D721Med (cell line): ENCODE data around the gene TAS2R19.
"Not testable (repeated sequence)": the region's sequence is repeated elsewhere in the genome, so short reads cannot be mapped to it uniquely, and the experiment has no call there.

Source experiments
- DNase-seq: peaks from one replicate; pipeline ENCODE4 v3.0.0; 2011; ENCODE audit warnings: low spot score; ENCODE audit not compliant: insufficient read length
- FAIRE-seq: peaks from 2 replicates; lab custom pipeline; 2011; peaks lifted over from hg19 to GRCh38; lab: Jason Lieb, UNC
- TF ChIP-seq, protein P1 (sequence below): IDR thresholded peaks from 2 replicates; pipeline ENCODE4 v1.5.1; 2012; ENCODE audit warnings: mild to moderate bottlenecking, control low read depth; ENCODE audit not compliant: insufficient read depth; ENCODE audit errors: missing control alignments

The TAS2R19 gene

DNA sequence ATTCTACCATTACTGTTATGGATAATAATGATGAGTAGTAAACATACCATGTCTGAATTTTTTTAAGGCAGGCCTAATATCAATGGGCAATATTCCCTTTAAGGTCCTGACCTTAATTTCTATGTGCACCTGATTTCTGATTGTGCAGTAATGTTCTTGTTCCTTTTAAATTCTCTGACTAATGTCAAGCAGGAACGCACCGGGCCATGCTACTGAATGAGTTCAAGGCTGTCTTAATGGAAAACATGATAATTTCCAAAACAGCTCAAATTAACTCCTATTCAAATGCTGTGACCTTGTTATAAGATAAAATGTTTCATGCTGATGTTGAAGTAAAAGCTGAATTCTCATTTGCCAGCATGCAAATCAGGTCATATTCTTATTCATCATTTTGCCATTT is 32.9 kb upstream of the TAS2R19 start:
- peak; percentile 69 for FAIRE-seq

DNA sequence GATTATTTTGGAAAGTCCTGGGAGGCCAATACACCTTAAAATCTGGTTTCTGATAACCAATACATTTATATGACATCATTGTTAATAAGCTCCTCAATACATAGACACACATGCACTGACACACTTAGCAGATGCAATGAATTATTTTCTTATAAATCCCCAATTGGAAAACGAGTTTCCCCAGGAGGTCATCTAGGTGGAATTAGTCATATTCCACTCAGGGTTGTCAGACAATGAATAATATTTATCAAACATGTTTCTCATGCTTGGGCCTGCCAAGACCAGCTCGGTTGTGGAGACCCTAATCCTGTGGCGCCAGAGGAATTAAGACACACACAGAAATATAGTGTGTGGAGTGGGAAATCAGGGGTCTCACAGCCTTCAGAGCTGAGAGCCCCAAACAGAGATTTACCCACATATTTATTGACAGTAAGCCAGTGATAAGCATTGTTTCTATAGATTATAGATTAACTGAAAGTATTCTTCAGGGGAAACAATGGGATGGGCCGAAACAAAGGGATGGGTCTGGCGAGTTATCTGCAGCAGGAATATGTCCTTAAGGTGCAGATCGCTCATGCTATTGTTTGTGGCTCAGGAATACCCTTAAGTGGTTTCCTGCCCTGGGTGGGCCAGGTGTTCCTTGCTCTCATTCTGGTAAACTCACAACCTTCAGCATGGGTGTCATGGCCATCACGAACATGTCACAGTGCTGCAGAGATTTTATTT is 27.5 kb upstream of the TAS2R19 start:
- FAIRE-seq, DNase-seq: not testable (repeated sequence)

More for the DNA sequence above, 32.9 kb upstream of the TAS2R19 start:
- TF ChIP-seq, protein P1, sequence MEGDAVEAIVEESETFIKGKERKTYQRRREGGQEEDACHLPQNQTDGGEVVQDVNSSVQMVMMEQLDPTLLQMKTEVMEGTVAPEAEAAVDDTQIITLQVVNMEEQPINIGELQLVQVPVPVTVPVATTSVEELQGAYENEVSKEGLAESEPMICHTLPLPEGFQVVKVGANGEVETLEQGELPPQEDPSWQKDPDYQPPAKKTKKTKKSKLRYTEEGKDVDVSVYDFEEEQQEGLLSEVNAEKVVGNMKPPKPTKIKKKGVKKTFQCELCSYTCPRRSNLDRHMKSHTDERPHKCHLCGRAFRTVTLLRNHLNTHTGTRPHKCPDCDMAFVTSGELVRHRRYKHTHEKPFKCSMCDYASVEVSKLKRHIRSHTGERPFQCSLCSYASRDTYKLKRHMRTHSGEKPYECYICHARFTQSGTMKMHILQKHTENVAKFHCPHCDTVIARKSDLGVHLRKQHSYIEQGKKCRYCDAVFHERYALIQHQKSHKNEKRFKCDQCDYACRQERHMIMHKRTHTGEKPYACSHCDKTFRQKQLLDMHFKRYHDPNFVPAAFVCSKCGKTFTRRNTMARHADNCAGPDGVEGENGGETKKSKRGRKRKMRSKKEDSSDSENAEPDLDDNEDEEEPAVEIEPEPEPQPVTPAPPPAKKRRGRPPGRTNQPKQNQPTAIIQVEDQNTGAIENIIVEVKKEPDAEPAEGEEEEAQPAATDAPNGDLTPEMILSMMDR: no peak
- no peak for DNase-seq

DNA sequence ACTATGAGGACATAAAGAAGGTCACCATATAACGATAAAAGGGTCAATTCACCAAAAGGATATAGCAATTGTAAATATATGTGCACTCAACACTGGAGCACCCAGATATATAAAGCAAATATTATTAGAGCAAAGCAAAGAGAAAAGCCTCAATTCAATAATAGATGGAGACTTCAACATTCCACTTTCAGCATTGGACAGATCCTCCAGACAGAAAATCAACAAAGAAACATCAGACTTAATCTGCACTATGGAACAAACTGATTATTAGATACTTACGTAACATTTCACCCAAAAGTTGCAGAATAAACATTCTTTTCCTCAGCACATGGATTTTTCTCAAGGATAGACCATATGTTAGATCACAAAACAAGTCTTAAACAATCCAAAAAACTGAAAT is 18.9 kb upstream of the TAS2R19 start:
- not testable (repeated sequence) for DNase-seq
- peak; percentile 41 for FAIRE-seq

DNA sequence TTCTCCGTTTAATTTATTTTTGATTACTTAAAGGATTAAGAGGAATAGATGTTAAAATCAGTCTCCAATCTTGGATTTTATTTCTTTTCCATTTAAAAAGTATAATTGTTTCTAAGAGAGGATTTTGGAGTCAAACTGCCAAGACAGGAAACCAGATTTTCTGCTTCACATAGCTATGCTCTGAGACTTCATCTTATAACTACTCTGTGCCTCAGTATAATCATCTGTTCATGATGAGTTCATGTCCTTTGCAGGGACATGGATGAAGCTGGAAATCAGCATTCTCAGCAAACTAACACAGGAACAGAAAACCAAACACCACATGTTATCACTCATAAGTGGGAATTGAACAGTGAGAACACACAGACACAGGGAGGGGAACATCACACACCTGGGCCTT is 17.7 kb upstream of the TAS2R19 start:
- DNase-seq (no peak), FAIRE-seq (no peak)
- TF ChIP-seq, protein P1: no peak

DNA sequence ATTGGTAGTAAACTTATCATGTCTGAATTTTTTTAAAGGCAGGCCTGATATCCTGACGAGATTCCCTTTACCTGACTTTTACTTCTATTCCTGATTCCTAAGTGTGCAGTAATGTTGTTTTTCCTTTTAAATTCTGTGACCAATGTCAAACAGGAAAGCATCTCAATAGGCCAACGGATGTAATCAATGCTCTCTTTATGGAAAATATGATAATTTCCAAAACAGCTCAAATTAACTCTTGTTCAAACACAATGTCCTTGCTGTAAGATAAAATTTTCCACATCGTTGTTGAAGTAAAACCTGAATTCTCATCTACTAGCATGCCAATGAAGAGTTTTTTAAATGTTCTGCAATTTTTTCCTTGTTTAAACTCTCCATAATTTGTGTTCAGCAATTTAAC is 16.8 kb upstream of the TAS2R19 start:
- TF ChIP-seq, protein P1: no peak
- DNase-seq (no peak), FAIRE-seq (peak; percentile 82)

DNA sequence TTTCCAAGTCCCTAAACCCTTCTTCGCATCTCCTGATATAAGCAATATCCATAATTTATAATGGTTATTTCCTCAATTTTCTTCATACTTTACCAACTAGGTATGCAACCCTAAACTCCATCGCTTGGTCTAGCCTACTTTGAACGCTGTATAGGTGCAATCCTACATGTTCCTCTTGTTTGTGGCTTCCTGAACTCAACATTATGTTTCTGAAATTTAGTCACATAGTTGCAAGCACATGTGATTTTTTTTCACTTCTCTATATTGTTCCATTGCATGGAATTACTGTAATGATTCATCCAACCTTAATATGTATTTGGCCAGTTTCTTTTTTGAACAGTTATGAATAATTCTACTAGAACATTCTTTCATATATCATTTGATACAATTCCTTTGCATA is 11.5 kb upstream of the TAS2R19 start:
- not testable (repeated sequence) for FAIRE-seq

DNA sequence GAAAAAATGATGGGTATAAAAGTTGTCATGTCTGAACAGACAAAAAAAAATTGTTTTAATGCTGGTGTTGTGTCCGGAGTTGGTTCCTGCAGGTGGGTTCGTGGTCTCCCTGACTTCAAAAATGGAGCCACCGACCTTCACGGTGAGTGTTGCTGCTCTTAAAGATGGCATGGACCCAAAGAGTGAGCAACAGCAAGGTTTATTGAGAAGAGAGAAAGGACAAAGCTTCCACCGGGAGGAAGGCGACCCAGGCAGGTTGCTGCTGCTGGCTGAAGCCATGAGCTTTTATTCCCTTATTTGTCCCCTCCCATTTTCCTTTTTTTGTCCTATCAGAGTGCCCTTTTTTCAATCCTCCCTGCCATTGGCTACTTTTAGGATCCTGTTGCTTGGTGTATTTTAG is 8.9 kb upstream of the TAS2R19 start, which contains the start of gene TAS2R31:
TSS of gene TAS2R31 (minus strand) at position 101 of the 400 bp plus-strand sequence. CDS start at position 29, 72 bp downstream.
- no peak for DNase-seq
- TF ChIP-seq, protein P1: no peak

More for the DNA sequence above, 11.5 kb upstream of the TAS2R19 start:
- DNase-seq: not testable (repeated sequence)

DNA sequence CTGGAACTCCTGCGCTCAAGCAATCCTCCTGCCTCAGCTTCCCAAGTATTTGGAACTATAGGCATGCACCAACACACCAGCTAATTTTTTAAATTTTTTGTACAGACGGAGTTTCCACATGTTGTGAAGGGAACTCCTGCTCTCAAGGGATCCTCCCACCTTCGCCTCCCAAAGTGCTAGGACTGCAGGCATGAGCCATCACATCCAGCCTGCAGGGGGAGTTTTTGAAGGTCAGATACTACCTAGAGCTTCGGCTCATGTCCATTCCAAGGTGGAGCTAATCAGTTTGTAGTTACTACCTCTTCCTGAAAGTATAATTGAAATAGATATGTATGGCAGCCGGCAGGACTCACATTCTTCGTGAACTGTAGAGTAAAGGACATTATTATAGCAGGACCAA is 3.7 kb upstream of the TAS2R19 start:
- FAIRE-seq: no peak
- DNase-seq: no peak
- TF ChIP-seq, protein P1: no peak

More for the DNA sequence above, 8.9 kb upstream of the TAS2R19 start, which contains the start of gene TAS2R31:
- FAIRE-seq: no peak
